Epithelial cell of alveolus of lung (primary cell): ENCODE data around the gene PHPT1. TPM values are rescaled to one million over a fixed set of nuclear protein-coding genes. Genes with fewer than 3 reads are reported as not detected.

Experiments used
- total RNA-seq: library from RNA; depleted of rRNA; stranded (reverse); fragments of >200 nt; gene quantifications from 2 replicates; pipeline ENCODE4 v1.2.1, GENCODE V29; 2015

The PHPT1 gene
- total RNA-seq = 101 and 129 TPM in 2 replicates

DNA sequence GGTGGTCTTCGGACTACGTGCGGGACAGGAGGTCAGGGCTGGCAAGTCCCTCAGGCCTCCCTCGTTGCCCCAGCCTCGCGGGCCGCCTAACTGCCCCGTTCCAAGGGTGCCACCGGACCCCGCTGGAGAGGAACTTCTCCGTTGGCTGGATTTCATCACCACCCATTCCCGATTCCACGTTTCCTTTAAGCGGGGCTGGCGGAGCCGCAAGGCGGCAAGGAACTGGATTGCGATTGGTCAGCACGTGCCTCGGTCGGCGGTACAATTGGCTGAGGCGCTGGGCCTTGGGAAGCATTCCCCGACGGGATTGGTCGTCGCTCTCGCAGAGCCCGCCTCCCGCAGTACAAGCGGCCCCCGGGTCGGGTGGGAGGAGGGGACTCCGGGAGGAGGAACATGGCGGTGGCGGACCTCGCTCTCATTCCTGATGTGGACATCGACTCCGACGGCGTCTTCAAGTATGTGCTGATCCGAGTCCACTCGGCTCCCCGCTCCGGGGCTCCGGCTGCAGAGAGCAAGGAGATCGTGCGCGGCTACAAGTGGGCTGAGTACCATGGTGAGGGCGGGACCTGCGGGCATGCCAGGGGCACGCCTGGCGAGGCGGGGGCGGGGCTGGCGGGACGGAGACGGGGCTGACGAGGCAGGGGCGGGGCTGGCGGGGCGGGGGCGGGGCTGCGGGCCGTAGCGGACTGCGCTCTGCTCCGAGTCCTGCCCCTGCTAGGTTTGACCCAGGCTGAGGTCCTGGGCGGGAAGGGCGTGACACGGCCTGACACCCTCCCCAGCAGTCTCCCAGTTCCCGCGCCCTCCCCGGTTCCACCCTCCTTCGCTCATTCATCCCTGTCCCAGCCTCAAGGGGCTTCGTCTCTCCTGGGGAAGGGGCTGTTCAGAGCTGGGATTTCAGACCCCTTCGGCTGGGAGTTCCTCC, at the start of gene PHPT1:
Gene PHPT1, plus strand, starts transcription at position 372 of the 922 bp plus-strand sequence. Its CDS starts 22 bp downstream, at position 394.

DNA sequence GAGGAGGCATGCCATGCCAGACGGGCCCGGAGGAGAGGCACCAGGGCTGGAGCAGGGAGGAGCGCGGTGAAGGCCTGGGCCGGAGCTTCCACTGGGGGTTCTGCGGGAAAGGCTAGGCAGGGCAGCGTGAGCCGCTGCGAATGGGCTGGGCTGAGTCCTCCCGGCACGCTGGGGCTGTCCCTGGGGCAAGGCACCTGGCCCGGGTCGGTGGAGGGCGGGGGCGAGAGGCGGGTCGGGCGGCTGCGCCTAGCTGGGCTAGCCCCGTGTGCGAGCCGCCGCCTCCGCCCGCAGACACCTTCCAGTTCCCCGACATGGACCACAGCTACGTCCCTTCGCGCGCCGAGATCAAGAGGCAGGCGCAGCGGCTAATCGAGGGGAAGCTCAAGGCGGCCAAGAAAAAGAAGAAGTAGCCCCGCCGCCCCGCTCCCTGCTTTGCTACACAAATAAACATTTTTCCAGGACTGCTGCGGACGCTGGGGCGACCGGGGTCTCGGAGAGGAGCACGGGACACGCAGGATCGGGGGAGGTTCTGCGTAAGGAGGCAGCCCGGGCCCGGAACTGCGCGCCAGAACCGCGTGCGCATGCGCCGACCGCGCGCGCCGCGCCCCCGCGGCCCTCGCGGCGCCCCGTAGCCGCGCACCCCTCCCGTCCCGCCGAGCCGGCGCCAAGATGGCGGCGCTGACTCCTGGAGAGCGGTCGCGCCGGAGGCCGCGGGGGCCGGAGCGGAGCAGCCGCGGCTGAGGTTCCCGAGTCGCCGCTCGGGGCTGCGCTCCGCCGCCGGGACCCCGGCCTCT, 41.7 kb upstream of the PHPT1 start, which contains the start of gene RABL6:
Gene RABL6, plus strand, starts transcription at position 668 of the 794 bp plus-strand sequence. CDS start 249 bp downstream, outside the sequence.

DNA sequence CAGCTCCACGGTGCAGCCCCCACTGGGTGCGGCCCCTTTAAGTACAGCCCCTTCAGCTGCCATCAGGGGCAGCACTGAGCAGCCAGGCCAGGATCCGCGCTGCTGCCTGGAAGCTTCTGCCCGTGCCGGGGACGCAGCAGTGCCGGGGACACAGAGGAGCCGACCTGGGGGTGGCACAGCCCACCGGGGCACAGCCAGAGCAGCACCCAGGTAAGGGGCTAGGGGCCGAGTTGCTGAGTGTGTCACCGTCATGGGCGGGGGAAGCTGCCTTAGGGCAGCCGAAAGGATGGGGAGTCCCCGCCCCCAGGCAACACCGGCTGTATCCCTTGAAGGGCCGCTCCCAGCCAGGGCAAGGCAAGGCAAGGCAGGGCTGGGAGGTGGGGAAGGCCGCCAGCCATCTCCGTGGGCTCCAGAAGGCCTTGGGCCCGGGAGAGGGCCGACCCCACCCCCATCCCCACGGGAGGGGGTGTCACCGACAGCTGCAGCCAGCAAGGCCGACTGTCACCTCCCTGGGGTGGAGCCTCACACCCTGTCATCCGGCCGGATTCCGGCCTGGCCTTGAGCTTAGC, 6.7 kb upstream of the PHPT1 start, which contains the start of gene AJM1:
Gene AJM1, plus strand, starts transcription at position 99 of the 569 bp plus-strand sequence. CDS start 1,937 bp downstream, outside the sequence.

DNA sequence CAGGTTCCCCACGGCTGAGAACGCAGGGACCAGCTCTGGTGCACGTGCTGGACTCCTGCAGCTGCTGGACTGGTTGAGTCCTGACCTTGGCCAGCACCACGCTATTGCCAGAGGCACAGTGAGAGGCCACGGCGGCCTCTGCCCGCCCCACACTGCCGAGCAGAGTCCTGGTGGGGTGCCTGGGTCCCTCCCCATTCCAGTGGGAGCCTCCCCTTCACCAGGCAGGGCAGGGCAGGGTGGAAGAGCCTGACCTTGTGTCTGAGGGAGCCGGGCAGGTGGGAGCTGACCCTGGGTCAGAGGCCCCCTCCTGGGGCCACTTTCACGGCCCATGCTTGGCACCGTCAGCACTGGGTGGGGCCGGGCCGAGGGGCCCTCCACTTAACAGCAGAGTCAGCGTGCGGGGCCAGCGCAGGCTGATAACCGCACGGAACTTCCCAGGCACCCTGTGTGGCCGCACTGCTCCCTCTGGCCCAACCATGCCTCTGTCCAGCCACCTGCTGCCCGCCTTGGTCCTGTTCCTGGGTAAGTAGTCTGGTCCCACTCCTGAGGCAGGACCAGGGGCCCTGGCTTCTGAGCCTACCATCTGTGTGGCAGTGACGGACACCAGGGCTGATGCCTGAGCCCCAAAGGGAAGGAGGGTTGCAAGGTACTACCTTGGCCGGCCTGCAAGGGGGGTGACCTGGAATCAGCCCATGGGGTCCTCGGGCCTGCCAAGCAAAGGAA, 2.9 kb downstream of the PHPT1 start, which contains the start of gene MAMDC4:
Gene MAMDC4, plus strand, starts transcription at position 406 of the 723 bp plus-strand sequence. Its CDS starts 71 bp downstream, at position 477.

DNA sequence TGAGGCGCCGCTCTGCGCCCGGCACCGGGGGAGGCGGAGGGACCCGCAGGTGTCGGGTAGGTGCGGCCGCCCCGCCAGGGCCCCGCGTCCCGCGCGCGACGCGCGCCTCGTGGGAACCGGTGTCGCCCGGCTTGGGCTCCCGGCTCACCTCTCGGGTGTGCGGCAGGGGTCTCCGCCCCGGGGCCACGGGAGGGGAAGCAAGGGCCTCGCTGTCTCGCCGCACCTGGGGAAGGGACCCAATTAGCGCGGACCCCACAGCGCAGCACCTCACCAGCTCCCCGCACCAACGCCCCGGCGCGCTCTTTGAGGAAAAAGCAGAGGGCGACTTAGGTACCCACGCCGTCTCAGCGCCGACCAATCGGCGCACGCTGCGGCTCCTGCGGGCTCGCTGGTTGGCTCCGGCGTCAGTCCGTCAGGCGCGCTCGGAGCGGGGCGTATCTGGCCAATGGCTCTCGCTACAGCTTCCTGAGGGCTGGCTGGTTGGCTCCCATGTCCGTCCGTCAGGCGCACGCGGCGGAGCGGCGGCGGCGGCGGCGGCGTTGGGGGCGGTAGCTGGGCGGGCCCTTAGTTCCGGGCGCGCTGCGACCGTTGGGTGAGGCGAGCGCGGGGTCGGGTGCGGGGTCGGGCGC, 36.9 kb downstream of the PHPT1 start, which contains the start of gene TRAF2:
Gene TRAF2, plus strand, starts transcription at position 567 of the 629 bp plus-strand sequence. CDS start 12,225 bp downstream, outside the sequence.

Other genes with a start within 250 kb of the PHPT1 start
- gene EGFL7, start 186.5 kb upstream of the PHPT1 start, total RNA-seq = 26.7 and 30.1 TPM in 2 replicates
- gene AGPAT2, start 162.0 kb upstream of the PHPT1 start, total RNA-seq = 45.6 and 50.7 TPM in 2 replicates
- 3.2 and 29.0 TPM in 2 replicates for gene DIPK1B, start 136.8 kb upstream of the PHPT1 start, total RNA-seq
- gene LCN10, start 106.5 kb upstream of the PHPT1 start, total RNA-seq = not detected in 2 replicates
- not detected in 2 replicates for gene LCN6, start 100.9 kb upstream of the PHPT1 start, total RNA-seq
- gene LCN8, start 91.2 kb upstream of the PHPT1 start, total RNA-seq = not detected in 2 replicates
- not detected in 2 replicates for gene LCN15, start 84.9 kb upstream of the PHPT1 start, total RNA-seq
- gene TMEM141, start 58.1 kb upstream of the PHPT1 start, total RNA-seq = 57.3 and 94.1 TPM in 2 replicates
- gene CCDC183, start 53.1 kb upstream of the PHPT1 start, total RNA-seq = 1.1 TPM in 1 of 2 replicates, not detected in the other
- gene RABL6, start 41.5 kb upstream of the PHPT1 start, total RNA-seq = 57.3 and 90.6 TPM in 2 replicates
- 0.52 and 0.88 TPM in 2 replicates for gene AJM1, start 6.9 kb upstream of the PHPT1 start, total RNA-seq
- gene MAMDC4, start 2.9 kb downstream of the PHPT1 start, total RNA-seq = 0.91 and 2.2 TPM in 2 replicates
- 305 and 403 TPM in 2 replicates for gene EDF1, start 16.9 kb downstream of the PHPT1 start, total RNA-seq
- 8.5 and 11.9 TPM in 2 replicates for gene TRAF2, start 37.1 kb downstream of the PHPT1 start, total RNA-seq
- gene FBXW5, start 95.3 kb downstream of the PHPT1 start, total RNA-seq = 127 and 134 TPM in 2 replicates
- not detected in 2 replicates for gene C8G, start 95.8 kb downstream of the PHPT1 start, total RNA-seq
- gene LCN12, start 102.9 kb downstream of the PHPT1 start, total RNA-seq = not detected in 2 replicates
- gene PTGDS, start 128.1 kb downstream of the PHPT1 start, total RNA-seq = 0.39 and 78.2 TPM in 2 replicates
- 1.9 TPM in 1 of 2 replicates, not detected in the other for gene LCNL1, start 133.6 kb downstream of the PHPT1 start, total RNA-seq
- 19.1 and 33.0 TPM in 2 replicates for gene PAXX, start 143.0 kb downstream of the PHPT1 start, total RNA-seq
- 3.1 and 6.2 TPM in 2 replicates for gene CLIC3, start 147.2 kb downstream of the PHPT1 start, total RNA-seq
- gene ABCA2, start 178.8 kb downstream of the PHPT1 start, total RNA-seq = 14.9 and 15.8 TPM in 2 replicates
- not detected in 2 replicates for gene FUT7, start 182.7 kb downstream of the PHPT1 start, total RNA-seq
- 25.2 and 54.9 TPM in 2 replicates for gene NPDC1, start 196.8 kb downstream of the PHPT1 start, total RNA-seq
- 0.72 TPM in 1 of 2 replicates, not detected in the other for gene ENTPD2, start 204.7 kb downstream of the PHPT1 start, total RNA-seq
- gene SAPCD2, start 221.1 kb downstream of the PHPT1 start, total RNA-seq = 5.0 and 10.7 TPM in 2 replicates
- 5.7 and 11.7 TPM in 2 replicates for gene UAP1L1, start 228.1 kb downstream of the PHPT1 start, total RNA-seq
- gene MAN1B1, start 237.6 kb downstream of the PHPT1 start, total RNA-seq = 50.3 and 94.1 TPM in 2 replicates